LNCaP clone FGC (cell line): ENCODE results near the gene FABP1.

ENCODE experiments used
- DNase-seq: peaks from one replicate; pipeline ENCODE4 v3.0.0-alpha.2; 2011; ENCODE audit warnings: low read depth
- H3K4me3 ChIP-seq: 2 replicates; pipeline ENCODE4 v1.5.1; 2011; ENCODE audit warnings: mild to moderate bottlenecking, low read depth, low read length, control low read depth
- TF ChIP-seq, protein P1 (sequence below): IDR thresholded peaks from 2 replicates; pipeline ENCODE4 v1.5.1; 2012; ENCODE audit warnings: mild to moderate bottlenecking; ENCODE audit not compliant: control insufficient read depth, insufficient read depth; ENCODE audit errors: extremely low read depth

The FABP1 gene

DNA sequence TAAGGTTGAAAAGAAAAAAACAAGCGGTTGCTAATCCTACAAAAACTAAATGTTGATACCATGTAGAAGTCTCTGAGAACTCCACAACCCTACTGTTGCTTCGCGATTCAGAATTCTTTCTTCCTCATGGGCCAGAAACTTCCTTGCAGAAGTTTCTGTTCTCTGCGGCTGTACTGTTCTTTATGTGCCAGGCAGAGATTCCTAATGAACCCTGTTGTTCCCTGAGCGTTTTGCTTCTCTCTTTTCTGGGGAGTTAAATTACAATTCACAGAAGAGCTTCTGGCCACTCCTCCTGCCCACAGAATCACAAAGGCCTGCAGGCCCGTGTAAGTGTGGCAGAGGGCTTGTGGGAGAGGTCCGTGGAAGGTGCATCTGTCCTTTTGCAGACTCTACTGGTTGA is 40.5 kb upstream of the FABP1 start:
- TF ChIP-seq, protein P1, sequence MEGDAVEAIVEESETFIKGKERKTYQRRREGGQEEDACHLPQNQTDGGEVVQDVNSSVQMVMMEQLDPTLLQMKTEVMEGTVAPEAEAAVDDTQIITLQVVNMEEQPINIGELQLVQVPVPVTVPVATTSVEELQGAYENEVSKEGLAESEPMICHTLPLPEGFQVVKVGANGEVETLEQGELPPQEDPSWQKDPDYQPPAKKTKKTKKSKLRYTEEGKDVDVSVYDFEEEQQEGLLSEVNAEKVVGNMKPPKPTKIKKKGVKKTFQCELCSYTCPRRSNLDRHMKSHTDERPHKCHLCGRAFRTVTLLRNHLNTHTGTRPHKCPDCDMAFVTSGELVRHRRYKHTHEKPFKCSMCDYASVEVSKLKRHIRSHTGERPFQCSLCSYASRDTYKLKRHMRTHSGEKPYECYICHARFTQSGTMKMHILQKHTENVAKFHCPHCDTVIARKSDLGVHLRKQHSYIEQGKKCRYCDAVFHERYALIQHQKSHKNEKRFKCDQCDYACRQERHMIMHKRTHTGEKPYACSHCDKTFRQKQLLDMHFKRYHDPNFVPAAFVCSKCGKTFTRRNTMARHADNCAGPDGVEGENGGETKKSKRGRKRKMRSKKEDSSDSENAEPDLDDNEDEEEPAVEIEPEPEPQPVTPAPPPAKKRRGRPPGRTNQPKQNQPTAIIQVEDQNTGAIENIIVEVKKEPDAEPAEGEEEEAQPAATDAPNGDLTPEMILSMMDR = no peak
- DNase-seq = no peak

DNA sequence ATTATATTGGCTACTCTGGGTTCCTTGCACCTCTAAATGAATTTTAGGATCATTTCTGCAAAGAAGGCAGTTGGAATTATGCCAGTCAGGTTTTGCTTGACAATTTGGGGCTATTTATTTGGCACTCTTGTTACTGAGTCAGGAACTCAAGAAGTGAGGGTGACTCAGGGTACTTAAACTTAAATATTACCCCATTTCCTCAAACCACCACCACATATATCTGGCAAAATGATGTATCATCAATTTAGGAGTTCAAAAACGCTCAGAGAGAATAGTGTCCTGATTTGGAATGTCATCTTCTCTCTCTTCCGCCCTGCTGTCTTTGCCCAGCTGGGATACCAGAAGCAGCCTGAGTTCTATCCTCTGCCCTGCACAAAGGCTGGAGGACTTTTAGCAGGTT is 39.9 kb upstream of the FABP1 start:
- TF ChIP-seq, protein P1 = no peak
- no peak overlapping the region for H3K4me3 ChIP-seq
- DNase-seq = no peak

More for the DNA sequence above, 40.5 kb upstream of the FABP1 start:
- H3K4me3 ChIP-seq = no peak overlapping the region

DNA sequence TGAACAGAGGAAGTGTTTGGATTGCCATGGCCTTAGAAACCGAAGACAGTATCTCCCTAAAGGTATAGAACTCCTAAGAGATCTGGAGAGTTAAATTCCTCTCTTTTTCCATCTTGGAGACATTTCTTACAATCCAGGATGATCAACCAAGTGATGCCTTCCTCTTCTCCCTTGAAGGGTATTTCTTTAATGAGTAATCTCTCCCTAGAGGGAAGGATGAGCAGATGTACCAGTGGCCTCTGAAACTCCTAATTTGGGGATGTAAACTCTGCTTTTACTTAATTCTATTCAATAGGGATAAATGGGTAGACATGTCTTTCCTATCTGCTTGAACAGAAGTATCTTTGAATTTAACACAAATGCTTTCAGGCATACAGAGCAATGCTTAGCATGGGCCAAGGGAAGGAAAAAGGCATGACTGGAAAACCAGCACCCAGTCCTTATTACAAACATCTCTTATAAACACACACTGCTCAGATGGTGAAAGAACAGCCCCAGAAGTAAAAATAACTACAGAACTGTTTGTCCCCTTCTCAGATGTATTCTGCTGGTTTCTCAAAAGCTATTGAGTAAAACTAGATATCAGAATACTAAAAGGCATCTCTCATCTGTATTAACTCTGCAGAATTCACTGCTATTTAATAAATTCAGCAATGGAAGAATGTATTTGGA is 37.6 kb upstream of the FABP1 start:
- no peak for DNase-seq
- TF ChIP-seq, protein P1 = no peak
- H3K4me3 ChIP-seq = no peak overlapping the region

DNA sequence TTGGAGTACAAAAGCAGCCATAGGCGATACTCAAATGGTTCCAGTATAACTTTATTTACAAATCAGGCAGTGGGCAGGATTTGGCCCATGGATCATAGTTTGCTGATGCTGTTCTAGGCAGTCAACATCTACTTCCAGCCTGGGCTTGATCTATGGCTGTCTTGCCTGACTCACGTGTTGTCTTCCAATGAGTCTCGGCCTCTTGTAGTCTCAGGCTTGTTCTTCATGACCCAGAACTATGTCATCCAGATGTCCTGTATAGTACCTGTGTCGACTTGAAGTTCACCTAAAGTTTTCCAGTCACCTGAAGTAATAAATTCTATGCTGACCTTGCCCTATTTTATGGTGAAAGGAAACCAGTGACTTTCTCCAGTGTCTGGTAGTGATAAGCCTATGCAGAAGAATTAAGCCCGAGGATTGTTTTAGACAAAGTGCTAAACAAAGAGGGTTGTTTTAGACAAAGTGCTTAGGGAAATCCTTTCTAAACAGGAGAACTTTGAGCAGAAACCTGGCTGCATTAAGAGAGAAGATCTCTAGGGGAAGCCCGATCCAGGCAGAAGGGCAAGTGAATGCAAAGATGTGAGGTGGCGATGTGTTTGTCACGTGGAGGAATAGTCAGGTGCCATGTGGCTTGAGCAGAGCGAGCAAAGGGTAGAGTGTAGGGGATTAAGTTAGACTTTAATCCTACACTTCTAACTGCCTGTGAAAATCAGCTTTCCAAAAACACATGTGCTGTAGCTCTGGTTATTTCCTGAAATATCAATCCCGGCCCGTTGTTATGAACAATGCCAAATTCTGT is 33.8 kb upstream of the FABP1 start:
- no peak for DNase-seq
- TF ChIP-seq, protein P1 = no peak
- H3K4me3 ChIP-seq = no peak overlapping the region

DNA sequence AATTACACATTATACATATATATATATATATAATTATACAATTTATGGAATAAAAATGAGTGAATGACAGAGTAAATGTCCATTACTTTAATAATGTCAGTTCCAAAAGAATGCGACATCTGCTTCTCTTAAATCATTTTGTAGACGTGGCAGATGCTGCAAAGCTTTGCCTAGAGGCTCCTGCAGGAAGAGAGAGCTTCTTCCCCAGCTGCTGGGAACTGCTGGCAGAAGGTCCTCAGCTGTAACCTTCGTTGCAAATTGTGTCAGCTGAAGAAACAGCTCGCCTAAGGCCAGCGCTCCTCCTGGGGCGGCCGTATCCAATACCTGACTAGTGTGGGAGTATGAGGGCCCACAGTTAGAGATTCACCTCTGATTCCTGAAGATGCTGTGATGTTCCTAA is 32.7 kb upstream of the FABP1 start:
- no peak overlapping the region for H3K4me3 ChIP-seq
- no peak for DNase-seq
- TF ChIP-seq, protein P1 = no peak

DNA sequence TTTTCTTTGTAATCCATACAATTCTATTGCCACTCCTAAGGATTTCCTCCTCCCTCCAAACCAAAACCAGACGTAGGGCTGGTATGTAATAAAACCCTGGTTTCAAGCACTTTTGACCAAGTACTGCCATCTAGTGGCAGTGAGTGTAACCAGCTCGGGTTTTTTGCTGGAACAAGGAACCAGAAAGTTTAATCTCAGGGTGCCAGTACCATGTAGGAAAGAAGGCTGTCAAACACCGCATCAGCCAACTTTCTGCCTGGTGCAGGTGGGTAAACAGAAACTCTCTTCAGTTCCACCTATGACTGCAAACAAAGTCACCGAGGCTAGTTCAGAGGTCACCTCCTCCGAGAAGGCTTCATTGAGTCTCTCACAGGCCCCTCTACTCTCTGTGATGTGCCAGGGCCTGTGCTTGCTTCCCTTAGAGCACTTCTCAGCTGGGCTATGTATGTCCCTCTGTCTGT is 32.1 kb upstream of the FABP1 start:
- peak; percentile 31 for DNase-seq
- H3K4me3 ChIP-seq = no peak overlapping the region
- TF ChIP-seq, protein P1 = peak; percentile 86

DNA sequence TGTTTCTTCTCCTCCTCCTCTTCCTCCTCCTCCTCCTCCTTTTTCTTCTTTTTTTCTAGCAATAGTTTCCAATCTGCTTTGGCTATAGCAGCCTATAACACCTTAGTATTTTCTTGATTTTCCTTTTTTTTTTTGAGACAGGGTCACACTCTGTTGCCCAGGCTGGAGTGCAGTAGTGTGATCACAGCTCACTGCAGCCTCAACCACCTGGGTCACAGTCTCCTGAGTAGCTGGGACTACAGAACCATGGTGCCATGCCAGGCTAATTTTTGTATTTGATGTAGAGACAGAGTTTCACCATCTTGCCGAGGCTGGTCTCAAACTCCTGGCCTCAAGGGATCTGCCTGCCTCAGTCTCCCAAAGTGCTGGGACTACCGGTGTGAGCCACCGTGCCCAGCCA is 31.6 kb upstream of the FABP1 start:
- TF ChIP-seq, protein P1 = no peak
- H3K4me3 ChIP-seq = no peak overlapping the region
- DNase-seq = no peak
